ENCODE measurements around the gene MCAM.

Gene MCAM

GRCh38 chr11:119338965-119339588 lies 22.1 kb upstream of the MCAM start:
- DNase-seq: no peak
- peak overlapping the region; percentile 13 for H3K4me3 ChIP-seq (ENCODE audit: low read depth, low read length)

GRCh38 chr11:119338318-119338890 lies 21.5 kb upstream of the MCAM start:
- H3K36me3 ChIP-seq: no peaks in the 10 kb centered on the region
- peak overlapping the region; percentile 13 for H3K4me3 ChIP-seq (ENCODE audit: low read depth, low read length)
- TF ChIP-seq CTCF (IDR thresholded peaks at IDR 0.05; ENCODE audit: low read depth, low read length): peak; percentile 67
- no peak overlapping the region for H3K27ac ChIP-seq
- no peaks in the 10 kb centered on the region for H3K9me3 ChIP-seq (ENCODE audit: severe bottlenecking)
- peaks cover 25% of the 10 kb centered on the region for H3K27me3 ChIP-seq (ENCODE audit: insufficient read depth, low read depth, severe bottlenecking)
- DNase-seq: peak; percentile 82

More at GRCh38 chr11:119338965-119339588, 22.1 kb upstream of the MCAM start:
- Histone ChIP-seq H3K27ac (no peak overlapping the region), H3K27me3 (ENCODE audit: insufficient read depth, low read depth, severe bottlenecking) (peaks cover 25% of the 10 kb centered on the region), H3K9me3 (ENCODE audit: severe bottlenecking) (no peaks in the 10 kb centered on the region), H3K36me3 (no peaks in the 10 kb centered on the region)
- no peak for TF ChIP-seq CTCF (IDR thresholded peaks at IDR 0.05; ENCODE audit: low read depth, low read length)

DNA sequence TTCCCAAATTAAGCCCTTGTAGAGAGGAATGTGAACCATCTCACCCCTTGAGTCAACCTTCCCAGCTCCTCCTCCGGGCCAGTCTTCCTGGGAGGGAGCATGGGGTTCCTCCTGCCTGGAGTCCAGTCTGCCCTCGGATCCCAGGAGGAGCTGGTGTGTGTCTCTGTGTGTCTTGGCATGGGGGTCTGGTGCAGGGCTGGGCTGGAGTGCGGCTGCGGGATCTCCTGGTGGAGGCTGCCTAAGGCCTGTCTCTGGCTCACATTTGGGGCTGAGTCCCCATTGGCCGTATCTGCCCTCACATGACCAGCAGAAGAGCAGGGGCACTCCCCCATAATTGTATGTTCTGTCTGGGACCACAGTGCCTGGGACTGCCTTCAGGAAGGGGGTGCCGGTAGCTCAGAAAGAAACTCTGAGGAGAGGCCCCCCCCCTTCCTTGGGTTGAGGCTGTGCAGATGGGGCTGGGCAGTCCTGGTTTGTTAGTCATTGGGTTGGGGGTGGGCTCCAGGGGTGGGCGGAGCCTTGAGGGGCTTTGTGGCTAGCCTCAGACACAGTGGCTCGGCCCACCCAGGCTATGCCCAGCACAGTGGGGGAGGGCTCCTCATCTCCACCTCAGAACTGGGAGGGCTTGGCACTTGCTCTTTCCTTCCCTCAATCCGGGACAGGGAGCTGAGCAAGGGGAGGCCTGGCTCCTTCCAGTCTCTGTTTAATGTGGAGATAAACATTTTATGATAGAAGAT lies 20.8 kb upstream of the MCAM start:
- Histone ChIP-seq H3K27me3 (ENCODE audit: insufficient read depth, low read depth, severe bottlenecking) (peaks cover 25% of the 10 kb centered on the region), H3K4me3 (ENCODE audit: low read depth, low read length) (no peak overlapping the region), H3K27ac (no peak overlapping the region), H3K36me3 (no peaks in the 10 kb centered on the region), H3K9me3 (ENCODE audit: severe bottlenecking) (no peaks in the 10 kb centered on the region)
- TF ChIP-seq CTCF (IDR thresholded peaks at IDR 0.05; ENCODE audit: low read depth, low read length): no peak
- no peak for DNase-seq

- H3K27ac ChIP-seq: no peak overlapping the region
- TF ChIP-seq CTCF (IDR thresholded peaks at IDR 0.05; ENCODE audit: low read depth, low read length): no peak
- H3K4me3 ChIP-seq (ENCODE audit: low read depth, low read length): no peak overlapping the region
- peaks cover 25% of the 10 kb centered on the region for H3K27me3 ChIP-seq (ENCODE audit: insufficient read depth, low read depth, severe bottlenecking)
- H3K9me3 ChIP-seq (ENCODE audit: severe bottlenecking): no peaks in the 10 kb centered on the region
- H3K36me3 ChIP-seq: no peaks in the 10 kb centered on the region
- no peak for DNase-seq
Measured at GRCh38 chr11:119336744-119337469, 20.0 kb upstream of the MCAM start.

DNA sequence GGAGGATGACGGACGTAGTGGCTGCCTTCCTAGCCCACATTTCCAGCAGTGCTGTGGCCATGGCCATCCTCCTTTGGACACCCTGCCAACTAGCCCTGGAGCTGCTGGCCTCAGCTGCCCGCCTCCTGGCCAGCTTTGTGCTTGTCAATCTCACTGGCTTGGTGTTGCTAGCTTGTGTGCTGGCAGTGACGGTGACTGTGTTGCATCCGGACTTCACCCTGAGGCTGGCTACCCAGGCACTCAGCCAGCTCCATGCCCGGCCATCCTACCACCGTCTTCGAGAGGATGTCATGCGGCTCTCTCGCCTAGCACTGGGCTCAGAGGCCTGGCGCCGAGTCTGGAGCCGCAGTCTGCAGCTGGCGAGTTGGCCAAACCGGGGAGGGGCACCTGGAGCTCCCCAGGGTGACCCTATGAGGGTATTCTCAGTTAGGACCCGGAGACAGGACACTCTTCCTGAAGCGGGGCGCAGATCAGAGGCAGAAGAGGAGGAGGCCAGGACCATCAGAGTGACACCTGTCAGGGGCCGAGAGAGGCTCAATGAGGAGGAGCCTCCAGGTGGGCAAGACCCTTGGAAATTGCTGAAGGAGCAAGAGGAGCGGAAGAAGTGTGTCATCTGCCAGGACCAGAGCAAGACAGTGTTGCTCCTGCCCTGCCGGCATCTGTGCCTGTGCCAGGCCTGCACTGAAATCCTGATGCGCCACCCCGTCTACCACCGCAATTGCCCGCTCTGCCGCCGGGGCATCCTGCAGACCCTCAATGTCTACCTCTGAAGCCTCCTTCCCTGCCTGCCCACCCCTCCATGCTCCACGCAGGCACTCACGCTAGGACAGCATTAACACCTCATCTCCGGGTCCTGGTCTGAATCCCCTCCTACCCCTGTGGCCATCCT lies 19.0 kb upstream of the MCAM start:
- no peak for DNase-seq
- Histone ChIP-seq H3K27ac (no peak overlapping the region), H3K4me3 (ENCODE audit: low read depth, low read length) (no peak overlapping the region)

More for the DNA sequence above, 19.0 kb upstream of the MCAM start:
- H3K27me3 ChIP-seq (ENCODE audit: insufficient read depth, low read depth, severe bottlenecking): peaks cover 18% of the 10 kb centered on the region
- TF ChIP-seq CTCF (IDR thresholded peaks at IDR 0.05; ENCODE audit: low read depth, low read length): no peak
- H3K36me3 ChIP-seq: no peaks in the 10 kb centered on the region
- H3K9me3 ChIP-seq (ENCODE audit: severe bottlenecking): no peaks in the 10 kb centered on the region

All from WERI-Rb-1 (cell line).